ENCODE results near the gene ARID3B. TPM values are rescaled to one million over a fixed set of nuclear protein-coding genes. Genes with fewer than 3 reads are reported as not detected.

The ARID3B gene
- total RNA-seq, 1 donor from 2014 or later = 53.6 TPM

DNA sequence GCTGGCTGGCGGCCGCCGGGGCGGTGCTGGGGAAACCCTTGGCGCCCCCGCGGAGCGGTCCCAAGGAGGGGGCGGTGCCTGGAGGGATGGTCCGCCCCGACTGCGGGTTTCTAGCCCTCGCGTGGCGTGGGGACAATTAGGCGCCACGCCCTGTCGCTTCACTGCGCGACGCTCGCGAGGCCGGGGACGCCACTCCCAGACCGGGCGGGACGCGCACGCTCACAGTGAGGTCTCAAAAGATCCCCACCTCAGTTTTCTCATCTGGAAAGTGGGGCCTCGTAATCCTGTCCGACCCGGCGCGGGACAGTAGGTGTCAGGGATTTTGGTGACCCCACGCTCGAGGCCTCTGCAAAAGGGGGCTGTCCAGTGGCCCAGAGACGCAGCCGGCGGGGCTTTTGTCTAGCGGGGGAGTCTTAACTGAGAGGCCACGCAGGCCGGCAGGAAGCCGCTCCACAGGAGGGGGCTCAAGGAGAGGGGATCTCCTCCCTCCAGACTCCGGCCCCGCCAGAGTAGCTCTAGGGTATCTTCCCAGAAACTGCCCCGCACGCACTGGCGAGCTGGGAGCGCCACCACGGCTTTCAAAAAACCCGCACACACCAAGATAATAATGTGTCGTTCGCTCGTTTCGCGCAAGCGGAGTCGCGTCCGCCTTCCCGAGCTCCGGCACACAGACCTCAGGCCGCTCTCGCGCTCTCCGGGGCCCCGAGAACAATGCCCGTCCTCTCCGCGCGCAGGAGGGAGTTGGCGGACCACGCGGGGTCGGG, 73.9 kb downstream of the ARID3B start:
- H3K27ac Mint-ChIP-seq = peak overlapping the region; percentile 95
- peak overlapping the region; percentile 93 for H3K4me3 Mint-ChIP-seq
- peaks cover 9% of the 10 kb centered on the region for H3K36me3 Mint-ChIP-seq (ENCODE audit: low read depth)
- H3K9me3 Mint-ChIP-seq = no peaks in the 10 kb centered on the region
- DNase-seq (ENCODE audit: low spot score) = peak; percentile 88
- intact Hi-C loops (cut with micrococcal nuclease) = loop anchor here (1.0 to 10.0 kb wide), 10 partner anchors 17 to 836 kb away; partner anchors contain the start of genes COX5A, CSK, EDC3 and PML
- H3K4me1 Mint-ChIP-seq (ENCODE audit: low read depth) = peaks cover 27% of the 10 kb centered on the region
- peaks cover 5% of the 10 kb centered on the region for H3K27me3 Mint-ChIP-seq (ENCODE audit: insufficient read depth)

DNA sequence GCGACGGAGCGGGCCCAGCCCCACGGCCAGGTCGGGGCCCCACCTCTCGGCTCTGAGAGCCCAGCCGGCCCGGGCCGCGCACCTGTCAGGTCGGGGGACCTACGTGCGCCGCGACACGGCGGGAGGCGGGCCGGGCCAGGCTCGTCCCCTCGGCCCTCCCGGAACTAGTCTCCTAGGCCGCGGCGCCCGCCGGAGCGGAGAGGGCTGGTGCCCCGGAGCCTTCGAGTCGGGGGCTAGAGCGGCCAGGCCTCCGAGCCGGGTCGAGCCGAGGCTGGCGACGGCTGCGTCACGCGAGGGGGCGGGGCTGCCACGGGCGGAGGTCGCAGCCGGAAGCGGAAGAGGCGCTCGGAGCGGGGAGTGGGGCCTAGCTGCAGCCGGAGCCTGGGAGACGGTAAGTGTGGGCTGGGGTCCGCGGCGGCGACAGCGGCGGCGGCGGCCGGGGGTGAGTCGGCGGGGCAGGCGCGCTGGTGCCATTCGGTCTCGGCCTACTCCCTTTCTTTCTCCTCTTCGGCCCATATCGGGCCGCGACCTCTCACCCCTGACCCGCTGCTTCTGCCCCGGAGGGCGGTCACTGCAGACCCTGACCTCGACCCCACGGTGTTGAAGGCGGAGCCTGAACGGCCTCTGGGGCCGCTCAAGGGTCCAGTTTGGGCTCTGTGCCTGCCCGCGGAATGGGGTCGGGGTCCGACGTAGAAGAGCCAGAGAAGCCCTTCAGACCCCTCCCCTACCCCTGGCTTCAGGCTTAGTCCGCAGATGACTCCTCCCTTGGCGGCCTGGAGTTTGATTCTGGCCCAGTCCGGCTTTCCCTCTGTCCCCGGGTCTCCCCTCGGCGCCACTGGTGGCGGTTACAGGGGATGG, 74.7 kb downstream of the ARID3B start, which contains the start of gene CLK3:
TSS of gene CLK3 (plus strand) at position 329 of the 858 bp plus-strand sequence. CDS start 3,361 bp downstream, outside the sequence.
- Mint-ChIP-seq H3K9me3 (no peaks in the 10 kb centered on the region), H3K4me1 (ENCODE audit: low read depth) (peaks cover 33% of the 10 kb centered on the region), H3K27me3 (ENCODE audit: insufficient read depth) (peaks cover 5% of the 10 kb centered on the region), H3K36me3 (ENCODE audit: low read depth) (peaks cover 14% of the 10 kb centered on the region), H3K4me3 (peak within 1 kb of the TSS; percentile 93), H3K27ac (peak within 1 kb of the TSS; percentile 95)
- intact Hi-C loops (cut with micrococcal nuclease) = loop anchor here (1.0 to 10.0 kb wide), 8 partner anchors 69 to 835 kb away; partner anchors contain the start of genes COX5A, CSK, EDC3 and PML
- peak; percentile 94 for DNase-seq (ENCODE audit: low spot score)

DNA sequence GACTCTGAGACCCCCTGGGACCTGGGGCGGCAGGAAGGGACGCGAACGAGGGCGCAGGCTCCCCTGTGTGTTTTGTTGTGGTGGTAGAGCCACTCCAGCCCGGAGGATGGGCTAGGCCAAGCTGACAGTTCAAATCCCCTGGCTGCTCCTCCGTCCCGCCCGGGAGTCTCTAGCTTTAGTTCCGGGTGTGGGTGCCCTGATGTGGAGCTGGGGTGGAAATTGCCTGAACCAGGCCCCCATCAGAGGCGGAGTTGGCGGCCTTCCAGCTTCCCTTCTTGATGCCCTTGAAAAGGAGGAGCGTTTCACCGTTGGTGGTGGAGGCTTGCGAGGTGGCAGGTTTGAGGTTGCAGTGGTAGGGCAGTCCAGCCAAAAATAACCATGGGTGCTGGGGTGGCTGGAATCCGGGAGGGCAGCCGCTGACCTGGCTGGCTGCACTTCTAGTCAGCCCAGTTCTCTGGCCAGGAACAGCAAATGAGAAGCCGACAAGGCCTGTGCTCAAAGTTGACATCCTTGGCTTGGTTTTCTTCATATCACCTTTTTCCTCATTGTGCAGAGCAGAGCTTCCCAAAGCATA, 75.4 kb downstream of the ARID3B start:
- H3K36me3 Mint-ChIP-seq (ENCODE audit: low read depth) = peaks cover 19% of the 10 kb centered on the region
- H3K27me3 Mint-ChIP-seq (ENCODE audit: insufficient read depth) = peaks cover 5% of the 10 kb centered on the region
- no peaks in the 10 kb centered on the region for H3K9me3 Mint-ChIP-seq
- peak overlapping the region; percentile 86 for H3K27ac Mint-ChIP-seq
- H3K4me1 Mint-ChIP-seq (ENCODE audit: low read depth) = peaks cover 40% of the 10 kb centered on the region
- intact Hi-C loops (cut with micrococcal nuclease) = loop anchor here (5.0 to 10.0 kb wide), 3 partner anchors 166 to 622 kb away; partner anchors contain the start of genes COX5A, CSK, PML and STOML1
- H3K4me3 Mint-ChIP-seq = peak overlapping the region; percentile 93
- peak; percentile 34 for DNase-seq (ENCODE audit: low spot score)

DNA sequence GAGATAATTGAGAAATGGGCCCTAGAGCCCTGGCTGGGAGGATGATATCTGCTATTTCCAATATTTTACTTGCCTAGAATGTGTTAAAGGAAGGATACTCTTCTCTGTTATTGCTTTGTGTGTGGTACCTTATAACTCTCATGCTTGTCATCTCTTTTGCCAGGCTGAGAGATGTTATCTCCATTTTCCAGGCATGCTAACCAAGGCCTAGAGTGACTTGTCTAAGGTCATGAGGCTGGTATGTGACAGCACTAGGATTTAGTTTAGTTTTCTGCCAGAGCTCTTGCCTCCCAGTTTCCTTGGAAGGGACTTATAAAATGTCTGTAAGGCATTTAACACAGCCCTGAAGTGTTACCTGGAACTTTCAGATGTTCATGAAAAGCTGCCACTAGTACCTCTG, 76.0 kb downstream of the ARID3B start:
- Mint-ChIP-seq H3K27ac (peak overlapping the region; percentile 86), H3K9me3 (no peaks in the 10 kb centered on the region), H3K27me3 (ENCODE audit: insufficient read depth) (peaks cover 5% of the 10 kb centered on the region), H3K4me1 (ENCODE audit: low read depth) (peaks cover 40% of the 10 kb centered on the region), H3K4me3 (peak overlapping the region; percentile 93), H3K36me3 (ENCODE audit: low read depth) (peaks cover 23% of the 10 kb centered on the region)
- intact Hi-C loops (cut with micrococcal nuclease) = loop anchor here (5.0 to 10.0 kb wide), 3 partner anchors 165 to 622 kb away; partner anchors contain the start of genes COX5A, CSK, PML and STOML1
- DNase-seq (ENCODE audit: low spot score) = no peak

DNA sequence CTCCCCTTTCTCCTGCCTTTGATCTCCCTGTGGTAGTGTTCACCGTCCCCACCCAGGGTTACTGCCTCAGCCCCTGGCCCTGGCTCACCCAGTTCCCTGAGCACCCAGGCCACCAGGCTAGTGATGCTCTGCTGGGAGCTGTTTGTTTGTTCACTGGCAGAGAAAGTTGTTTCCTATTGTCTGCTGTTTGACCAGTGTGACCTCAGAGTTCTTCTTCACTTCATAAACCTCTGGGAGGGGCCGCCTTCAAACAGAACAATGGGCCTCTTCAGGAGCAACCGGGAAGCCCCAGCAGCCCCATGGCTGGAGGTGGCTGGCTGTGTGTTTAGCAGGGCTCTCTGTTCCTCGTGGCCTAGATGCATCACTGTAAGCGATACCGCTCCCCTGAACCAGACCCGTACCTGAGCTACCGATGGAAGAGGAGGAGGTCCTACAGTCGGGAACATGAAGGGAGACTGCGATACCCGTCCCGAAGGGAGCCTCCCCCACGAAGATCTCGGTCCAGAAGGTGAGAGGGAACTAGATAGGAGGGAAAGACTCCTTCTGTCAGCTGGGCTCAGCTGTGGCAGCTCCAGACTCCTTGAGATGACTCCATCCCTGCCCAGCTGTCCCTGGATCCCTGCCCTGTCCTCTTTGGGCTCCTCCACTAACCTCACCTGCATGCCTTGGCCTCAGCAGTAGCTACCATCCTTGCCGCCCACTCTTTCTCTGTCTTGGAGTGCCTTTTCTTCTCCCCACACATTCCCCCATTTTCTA, 78.0 kb downstream of the ARID3B start:
- Mint-ChIP-seq H3K4me3 (no peak overlapping the region), H3K27ac (peak overlapping the region; percentile 20), H3K36me3 (ENCODE audit: low read depth) (peaks cover 37% of the 10 kb centered on the region), H3K4me1 (ENCODE audit: low read depth) (peaks cover 40% of the 10 kb centered on the region), H3K27me3 (ENCODE audit: insufficient read depth) (no peaks in the 10 kb centered on the region), H3K9me3 (no peaks in the 10 kb centered on the region)
- DNase-seq (ENCODE audit: low spot score) = no peak
- intact Hi-C loops (cut with micrococcal nuclease) = loop anchor here (5.0 to 10.0 kb wide), 3 partner anchors 163 to 624 kb away; partner anchors contain the start of genes COX5A, CSK, PML and STOML1

DNA sequence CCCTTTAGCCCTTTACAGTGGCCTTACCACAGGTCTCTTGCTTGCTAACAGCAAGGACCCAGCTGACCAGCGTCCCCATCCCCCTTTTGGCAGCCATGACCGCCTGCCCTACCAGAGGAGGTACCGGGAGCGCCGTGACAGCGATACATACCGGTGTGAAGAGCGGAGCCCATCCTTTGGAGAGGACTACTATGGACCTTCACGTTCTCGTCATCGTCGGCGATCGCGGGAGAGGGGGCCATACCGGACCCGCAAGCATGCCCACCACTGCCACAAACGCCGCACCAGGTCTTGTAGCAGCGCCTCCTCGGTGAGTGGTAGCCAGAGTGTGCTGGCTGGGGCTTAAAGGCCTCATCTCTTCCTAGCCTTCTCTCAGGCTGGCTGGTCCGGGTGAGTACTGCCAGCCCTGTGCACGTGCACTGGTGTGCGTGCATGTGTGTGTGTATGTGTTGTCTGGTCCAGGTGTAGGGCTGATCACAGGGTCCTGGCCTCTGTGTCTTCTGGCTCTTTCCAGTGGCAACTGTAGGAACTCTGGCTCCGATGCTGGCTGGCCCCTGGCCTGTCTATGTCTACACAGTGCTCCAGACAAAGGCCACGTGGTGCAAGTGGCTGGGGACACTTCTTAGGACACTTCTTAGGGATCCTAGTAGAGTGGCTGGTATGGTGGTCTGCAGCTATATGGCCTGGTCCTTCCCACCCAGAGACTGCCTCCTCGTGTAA, 79.1 kb downstream of the ARID3B start:
- intact Hi-C loops (cut with micrococcal nuclease) = loop anchor here (5.0 to 10.0 kb wide), 3 partner anchors 162 to 625 kb away; partner anchors contain the start of genes COX5A, CSK, PML and STOML1
- peaks cover 40% of the 10 kb centered on the region for H3K4me1 Mint-ChIP-seq (ENCODE audit: low read depth)
- H3K36me3 Mint-ChIP-seq (ENCODE audit: low read depth) = peaks cover 46% of the 10 kb centered on the region
- no peak overlapping the region for H3K27ac Mint-ChIP-seq
- DNase-seq (ENCODE audit: low spot score) = no peak
- H3K9me3 Mint-ChIP-seq = no peaks in the 10 kb centered on the region
- H3K4me3 Mint-ChIP-seq = no peak overlapping the region
- no peaks in the 10 kb centered on the region for H3K27me3 Mint-ChIP-seq (ENCODE audit: insufficient read depth)

DNA sequence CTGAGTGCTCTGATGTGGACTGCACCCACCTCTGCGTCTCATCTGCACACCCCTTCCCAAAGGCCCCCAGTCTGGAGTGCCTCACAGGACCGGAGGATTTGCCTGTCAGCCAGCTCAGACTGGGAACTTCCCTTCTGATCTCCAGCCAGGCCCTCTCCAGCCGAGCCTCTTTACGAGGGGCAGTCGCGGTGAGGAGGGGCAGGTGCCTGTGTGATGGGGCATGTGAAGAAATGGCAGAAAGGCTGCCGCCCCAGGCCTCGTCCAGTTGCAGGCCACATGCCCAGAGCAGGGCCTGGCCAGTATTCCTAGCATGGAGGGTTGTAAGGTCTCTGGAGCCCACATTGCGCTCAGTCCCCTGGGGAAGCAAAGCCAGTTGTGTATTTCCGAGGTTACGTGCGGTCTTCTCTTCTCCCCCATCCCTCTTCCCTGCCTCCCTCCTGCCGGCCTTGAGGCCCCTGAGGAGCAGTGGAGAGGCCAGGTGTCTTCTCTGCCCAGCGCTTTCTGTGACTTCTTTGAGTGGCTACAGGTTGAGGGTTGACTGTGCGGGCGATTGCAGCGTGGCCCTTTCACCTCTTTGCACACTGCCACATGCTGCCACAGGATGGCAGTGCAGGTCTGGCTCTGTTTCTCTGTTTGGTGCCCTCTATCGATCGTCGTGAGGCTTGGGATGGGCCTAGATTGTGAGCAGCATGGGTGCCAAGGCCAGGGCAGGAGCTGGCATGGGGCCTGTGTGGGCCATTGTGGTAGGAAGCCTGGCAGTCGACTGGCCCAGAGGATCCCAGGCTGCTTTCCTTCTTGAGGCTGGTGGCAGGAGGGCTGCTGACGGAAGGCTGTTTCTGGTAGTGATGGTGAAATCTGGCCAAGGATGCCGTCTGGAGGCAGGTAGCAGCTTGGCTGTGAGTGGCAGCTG, 79.9 kb downstream of the ARID3B start:
- Mint-ChIP-seq H3K27ac (peak overlapping the region; percentile 77), H3K36me3 (ENCODE audit: low read depth) (peaks cover 53% of the 10 kb centered on the region)
- intact Hi-C loops (cut with micrococcal nuclease) = loop anchor here (1.0 kb wide), 2 partner anchors 11 to 248 kb away; no protein-coding TSS in a partner anchor

DNA sequence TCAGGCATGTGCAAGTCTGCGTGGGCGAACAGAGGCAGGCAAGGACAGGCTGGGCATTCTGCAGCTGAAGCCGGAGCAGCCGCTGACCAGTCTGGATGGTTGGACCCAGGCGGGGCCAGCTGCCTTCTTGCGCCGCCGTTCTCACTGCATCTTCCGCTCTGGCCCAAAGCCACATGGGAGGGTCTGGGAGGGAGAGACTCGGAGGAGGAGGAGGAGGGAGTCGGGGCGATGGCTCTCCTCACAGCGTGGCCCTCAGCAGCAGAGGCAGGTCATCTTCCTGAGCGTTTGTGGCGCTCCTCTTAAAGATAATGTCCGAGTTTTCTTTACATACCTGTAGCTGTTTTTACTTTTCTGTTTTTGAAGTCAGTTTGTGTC, 80.5 kb downstream of the ARID3B start:
- Mint-ChIP-seq H3K36me3 (ENCODE audit: low read depth) (peaks cover 54% of the 10 kb centered on the region), H3K27me3 (ENCODE audit: insufficient read depth) (no peaks in the 10 kb centered on the region), H3K4me1 (ENCODE audit: low read depth) (peaks cover 38% of the 10 kb centered on the region), H3K4me3 (no peak overlapping the region), H3K9me3 (no peaks in the 10 kb centered on the region), H3K27ac (peak overlapping the region; percentile 29)
- no peak for DNase-seq (ENCODE audit: low spot score)
- intact Hi-C loops (cut with micrococcal nuclease) = loop anchor here (1.0 kb wide), 2 partner anchors 11 to 248 kb away; no protein-coding TSS in a partner anchor

More for the DNA sequence above, 79.9 kb downstream of the ARID3B start:
- Mint-ChIP-seq H3K4me1 (ENCODE audit: low read depth) (peaks cover 40% of the 10 kb centered on the region), H3K4me3 (no peak overlapping the region), H3K9me3 (no peaks in the 10 kb centered on the region), H3K27me3 (ENCODE audit: insufficient read depth) (no peaks in the 10 kb centered on the region)
- peak; percentile 71 for DNase-seq (ENCODE audit: low spot score)

DNA sequence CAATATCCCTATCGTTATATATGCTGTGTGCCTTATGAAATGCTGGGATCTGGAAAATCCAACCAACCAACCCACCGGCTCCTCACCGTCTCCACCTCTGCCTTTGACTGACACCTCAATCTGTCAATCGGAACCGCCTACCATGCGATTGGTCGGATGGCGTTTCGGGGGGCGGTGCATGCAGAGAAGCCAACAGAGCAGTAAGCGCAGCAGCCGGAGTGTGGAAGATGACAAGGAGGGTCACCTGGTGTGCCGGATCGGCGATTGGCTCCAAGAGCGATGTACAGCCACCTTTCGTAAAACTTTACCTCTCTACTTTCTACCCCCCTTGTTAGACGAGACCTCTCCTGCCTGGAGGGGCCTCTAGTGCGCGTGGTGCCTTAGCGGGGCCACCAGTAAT, 80.9 kb downstream of the ARID3B start:
- H3K27me3 Mint-ChIP-seq (ENCODE audit: insufficient read depth) = no peaks in the 10 kb centered on the region
- peak overlapping the region; percentile 29 for H3K27ac Mint-ChIP-seq
- no peak overlapping the region for H3K4me3 Mint-ChIP-seq
- intact Hi-C loops (cut with micrococcal nuclease) = loop anchor here (1.0 kb wide), 2 partner anchors 10 to 249 kb away; no protein-coding TSS in a partner anchor
- no peak for DNase-seq (ENCODE audit: low spot score)
- no peaks in the 10 kb centered on the region for H3K9me3 Mint-ChIP-seq
- H3K4me1 Mint-ChIP-seq (ENCODE audit: low read depth) = peaks cover 34% of the 10 kb centered on the region
- H3K36me3 Mint-ChIP-seq (ENCODE audit: low read depth) = peaks cover 53% of the 10 kb centered on the region

DNA sequence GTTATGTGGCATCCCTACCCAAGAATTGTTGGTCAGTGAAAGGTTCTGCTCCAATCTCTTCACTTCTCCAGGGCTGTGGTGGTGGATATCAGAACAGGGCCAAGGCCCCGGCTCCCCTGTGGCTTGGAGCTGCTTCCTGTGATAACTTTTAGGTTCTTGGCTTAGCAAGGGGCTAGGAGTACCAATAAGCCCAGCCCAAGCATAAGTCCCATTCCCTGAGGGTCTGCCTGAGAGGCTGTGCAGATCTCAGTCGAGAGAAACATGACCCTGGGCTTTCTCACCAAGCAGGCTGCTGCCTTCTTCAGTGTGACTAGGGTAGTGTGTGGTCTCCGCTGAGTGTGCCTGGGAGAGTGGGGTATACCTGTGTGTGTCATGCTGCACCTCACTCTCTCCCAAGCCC, 81.7 kb downstream of the ARID3B start:
- no peaks in the 10 kb centered on the region for H3K27me3 Mint-ChIP-seq (ENCODE audit: insufficient read depth)
- H3K36me3 Mint-ChIP-seq (ENCODE audit: low read depth) = peaks cover 47% of the 10 kb centered on the region
- H3K27ac Mint-ChIP-seq = no peak overlapping the region
- peaks cover 31% of the 10 kb centered on the region for H3K4me1 Mint-ChIP-seq (ENCODE audit: low read depth)
- no peak for DNase-seq (ENCODE audit: low spot score)
- no peak overlapping the region for H3K4me3 Mint-ChIP-seq
- no peaks in the 10 kb centered on the region for H3K9me3 Mint-ChIP-seq
- intact Hi-C loops (cut with micrococcal nuclease) = no loop called here
